NCI-H2196 treated with DMSO at 0.1 percent for 48 hours (cell line): Measurements from ENCODE around the gene KRTAP16-1.

Experiments used
- DNase-seq: peaks from one replicate; lab custom pipeline; 2025; ENCODE audit not compliant: unreplicated experiment; lab: John Stamatoyannopoulos, UW

The KRTAP16-1 gene

DNA sequence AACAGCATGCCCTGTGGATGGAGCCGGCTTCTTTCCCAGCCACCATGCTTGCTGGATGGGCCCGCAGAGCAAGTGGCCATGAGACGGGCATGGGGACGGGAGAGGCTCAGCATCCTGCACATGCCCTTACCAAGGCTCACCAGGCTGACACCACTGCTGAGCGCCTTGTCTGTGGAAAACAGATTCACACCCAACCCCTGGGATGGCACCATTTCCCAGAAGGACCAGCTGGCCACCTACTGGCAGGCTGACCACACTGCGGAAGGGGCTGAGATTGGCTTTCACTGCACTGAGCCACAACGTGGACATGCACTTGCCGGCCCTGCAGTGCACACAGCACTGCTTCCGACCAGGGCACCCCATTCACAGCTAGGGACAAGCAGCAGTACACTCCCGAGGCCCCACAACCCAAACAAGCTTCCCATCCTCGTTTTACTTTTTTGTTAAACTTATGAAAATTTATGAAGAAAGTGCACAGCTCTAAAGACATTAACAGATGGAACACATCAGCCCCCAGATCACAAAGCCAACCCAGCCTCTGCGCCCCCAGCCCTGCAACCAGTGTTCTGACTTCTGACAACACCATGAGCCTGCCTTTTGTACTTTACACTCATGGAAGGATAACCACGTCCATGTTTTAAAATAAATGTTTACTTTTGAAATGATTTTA lies 20.3 kb upstream of the KRTAP16-1 start:
- peak; percentile 0 for DNase-seq

GRCh38 chr17:41328207-41328606 lies 19.1 kb upstream of the KRTAP16-1 start:
- no peak for DNase-seq

GRCh38 chr17:41327411-41328120 lies 18.5 kb upstream of the KRTAP16-1 start:
- DNase-seq, result no peak

- DNase-seq, result no peak
Observed at GRCh38 chr17:41326173-41327145, 17.4 kb upstream of the KRTAP16-1 start.

GRCh38 chr17:41325611-41326010 lies 16.5 kb upstream of the KRTAP16-1 start:
- DNase-seq, result no peak

DNA sequence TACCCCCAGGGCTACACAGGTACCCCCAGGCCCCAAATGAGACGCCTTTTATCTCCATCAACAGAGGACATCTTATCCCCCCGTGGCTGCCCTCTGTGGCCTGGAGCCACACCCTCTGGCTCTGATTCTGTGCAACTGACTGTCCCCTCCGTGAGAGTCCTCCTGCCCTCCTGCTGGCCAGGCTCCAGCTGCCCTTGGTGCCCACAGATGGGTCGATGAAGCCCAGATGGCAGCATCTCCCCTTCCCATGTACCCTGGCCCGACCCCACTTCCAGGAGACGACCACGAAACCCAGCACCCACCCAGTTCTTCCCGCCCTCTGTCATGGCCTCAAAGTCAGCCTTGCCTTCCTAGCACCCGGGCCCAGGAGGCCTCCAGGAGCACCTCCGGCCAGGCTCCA lies 16.0 kb upstream of the KRTAP16-1 start:
- DNase-seq, result no peak

DNA sequence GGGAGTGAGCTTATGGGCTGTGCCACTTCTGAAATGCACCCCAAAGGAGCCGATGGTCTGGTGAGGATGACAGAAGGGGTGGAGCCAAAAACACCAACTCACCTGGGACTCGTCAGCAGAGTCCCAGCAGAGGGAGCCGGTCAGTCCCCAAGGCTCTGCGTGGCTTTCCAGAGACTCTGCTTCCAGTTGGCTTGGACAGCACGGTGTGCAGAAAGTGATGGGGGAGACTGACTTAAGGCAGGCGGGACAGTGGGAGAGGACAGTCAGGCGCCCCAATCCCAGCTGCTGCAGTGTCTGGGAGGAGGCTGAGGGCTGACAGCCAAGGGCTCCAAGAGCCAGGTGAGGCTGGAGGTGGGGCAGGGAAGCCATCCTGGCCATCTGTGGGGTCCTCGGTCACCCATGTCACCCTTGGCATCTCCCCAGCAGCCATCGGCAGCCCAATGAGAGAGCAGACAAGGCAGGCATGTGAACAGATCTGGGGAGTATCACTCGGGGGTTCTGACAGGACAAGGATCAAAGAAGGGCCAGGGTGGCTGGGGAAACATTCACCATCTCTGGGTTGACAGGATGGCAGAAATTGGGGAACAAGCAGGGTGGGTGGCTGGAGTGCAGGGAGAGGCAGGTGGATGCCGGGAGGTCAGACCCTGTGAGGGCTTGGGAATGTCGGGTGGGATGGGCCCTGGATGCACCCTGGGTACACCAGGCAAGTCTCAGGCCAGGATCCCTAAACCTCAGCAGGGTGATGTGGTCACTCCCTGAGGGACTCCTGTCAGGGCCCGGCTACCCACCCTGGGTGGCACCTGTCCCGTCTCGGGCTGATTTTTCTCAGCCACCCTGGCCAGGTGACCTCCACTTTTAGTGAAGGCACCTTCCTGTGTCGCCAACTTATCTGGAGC lies 15.3 kb upstream of the KRTAP16-1 start:
- no peak for DNase-seq

GRCh38 chr17:41322903-41323895 lies 14.1 kb upstream of the KRTAP16-1 start:
- no peak for DNase-seq

GRCh38 chr17:41322094-41322902 lies 13.2 kb upstream of the KRTAP16-1 start:
- peak; percentile 8 for DNase-seq

GRCh38 chr17:41318231-41318630 lies 9.1 kb upstream of the KRTAP16-1 start:
- DNase-seq, result no peak

DNA sequence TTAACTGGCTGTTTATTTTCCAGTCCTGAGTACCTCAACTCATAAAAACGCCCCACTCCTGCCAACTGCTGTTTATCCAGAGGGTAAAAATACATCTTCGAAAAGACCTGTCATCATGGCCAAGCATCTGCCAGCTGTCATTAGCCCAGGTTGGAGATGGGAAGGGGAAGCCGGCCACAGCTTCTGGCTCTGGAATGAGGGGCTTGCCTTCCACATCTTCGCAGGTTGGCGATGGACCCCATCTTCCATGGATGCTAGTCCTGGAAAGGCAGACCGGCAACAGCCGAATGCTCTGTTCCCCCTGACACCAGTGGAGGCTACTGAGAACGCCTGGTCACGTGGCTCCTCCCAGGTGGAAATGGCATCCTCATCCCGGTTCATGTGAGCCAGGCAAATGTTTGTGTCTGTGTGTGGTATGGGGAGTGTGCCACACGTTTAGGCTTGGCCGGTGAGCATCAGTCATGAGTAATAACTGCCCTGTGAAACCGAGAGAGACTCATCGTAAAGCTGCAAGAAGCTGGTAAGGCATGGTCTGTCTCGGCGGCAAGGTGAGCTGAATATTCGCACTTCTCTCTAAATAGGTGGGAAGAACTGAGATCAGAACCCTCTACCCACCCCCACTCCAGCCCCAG lies 6.8 kb upstream of the KRTAP16-1 start:
- no peak for DNase-seq

GRCh38 chr17:41315204-41315794 lies 6.2 kb upstream of the KRTAP16-1 start, which contains the start of gene KRTAP17-1:
KRTAP17-1 (minus strand) TSS chr17:41315710; CDS start chr17:41315650, 60 bp downstream.
- DNase-seq, result no peak

- no peak for DNase-seq
Observed at GRCh38 chr17:41311111-41311510, 2.0 kb upstream of the KRTAP16-1 start.

- peak; percentile 71 for DNase-seq
Observed at GRCh38 chr17:41308251-41308917, 725 bp downstream of the KRTAP16-1 start.

- no peak for DNase-seq
Observed at GRCh38 chr17:41307647-41308046, 1.5 kb downstream of the KRTAP16-1 start.

GRCh38 chr17:41304091-41304490 lies 5.0 kb downstream of the KRTAP16-1 start:
- DNase-seq, result no peak

- no peak for DNase-seq
Observed at GRCh38 chr17:41302981-41303380, 6.1 kb downstream of the KRTAP16-1 start.
